SK-N-SH (cell line): ENCODE measurements around the gene ANKRD11. TPM values are rescaled to one million over a fixed set of nuclear protein-coding genes. Genes with fewer than 3 reads are reported as not detected.

Source experiments
- CTCF ChIA-PET: fragments of 300-600, 350-600 bp; formaldehyde crosslinking; extraction: SDS; loops from one replicate; lab custom pipeline; 2021; lab: Yijun Ruan, JAX
- POLR2A ChIA-PET: fragments of 350-600 bp; sonication (Branson Sonifier 250); formaldehyde crosslinking; extraction: SDS; loops from one replicate; lab custom pipeline; 2020; ENCODE audit warnings: antibody characterized with exemption, inconsistent platforms; lab: Yijun Ruan, JAX
- DNase-seq: peaks from one replicate; pipeline ENCODE4 v3.0.0; 2012
- H2AFZ ChIP-seq: fragments of 200-600 bp; sonication (generic); 2 replicates; pipeline ENCODE4 v1.8.1; 2016; ENCODE audit warnings: antibody characterized with exemption, mild to moderate bottlenecking, low read depth
- H3F3A ChIP-seq: fragments of 200-600 bp; sonication (generic); replicated peaks from 2 replicates; pipeline ENCODE3; 2016; ENCODE audit warnings: antibody characterized with exemption, mild to moderate bottlenecking; ENCODE audit not compliant: insufficient read depth
- H3K27ac ChIP-seq, 2 experiments: fragments of 200-500 bp in 1 of 2; fragments of 200-600 bp in 1 of 2; sonication (Bioruptor generic) in 1 of 2; sonication (generic), shearing (Covaris generic) in 1 of 2; 2 replicates each; pipeline versions ENCODE4 v1.5.1 to v1.6.1; 2014 to 2016; ENCODE audit warnings: low read depth in 2 of 2, inconsistent platforms in 1 of 2, low read length in 1 of 2, mild to moderate bottlenecking in 1 of 2, mixed read lengths in 1 of 2
- H3K27me3 ChIP-seq: fragments of 200-600 bp; sonication (generic), shearing (Covaris generic); 2 replicates; pipeline ENCODE4 v1.6.1; 2016; ENCODE audit warnings: mixed run types; ENCODE audit not compliant: insufficient read depth
- H3K36me3 ChIP-seq, 2 experiments: fragments of 200-500 bp in 1 of 2; fragments of 200-600 bp in 1 of 2; sonication (Bioruptor generic) in 1 of 2; sonication (generic) in 1 of 2; replicated peaks in 1 of 2; 2 replicates each; pipeline versions ENCODE3 to v1.5.1; 2014 to 2016; ENCODE audit warnings: low read length in 1 of 2, mild to moderate bottlenecking in 1 of 2; ENCODE audit not compliant: insufficient read depth in 2 of 2, control insufficient read depth in 1 of 2
- H3K4me1 ChIP-seq, 2 experiments: fragments of 200-500 bp in 1 of 2; fragments of 200-600 bp in 1 of 2; sonication (Bioruptor generic) in 1 of 2; sonication (generic), shearing (Covaris generic) in 1 of 2; 2 replicates each; pipeline versions ENCODE4 v1.5.1 to v1.6.1; 2014 to 2016; ENCODE audit warnings: low read depth in 1 of 2, low read length in 1 of 2, mixed run types in 1 of 2; ENCODE audit not compliant: insufficient read depth in 2 of 2, control insufficient read depth in 1 of 2
- H3K4me2 ChIP-seq: fragments of 200-600 bp; sonication (generic), shearing (Covaris generic); 2 replicates; pipeline ENCODE4 v1.6.1; 2017; ENCODE audit warnings: mixed run types
- H3K4me3 ChIP-seq, 2 experiments: fragments of 200-500 bp in 1 of 2; fragments of 200-600 bp in 1 of 2; sonication (Bioruptor generic) in 1 of 2; sonication (generic), shearing (Covaris generic) in 1 of 2; 2 replicates each; pipeline versions ENCODE4 v1.5.1 to v1.8.1; 2014 to 2016; ENCODE audit warnings: low read depth in 2 of 2, inconsistent platforms in 1 of 2, low read length in 1 of 2, mild to moderate bottlenecking in 1 of 2, mixed read lengths in 1 of 2, moderate library complexity in 1 of 2
- H3K79me2 ChIP-seq: fragments of 200-600 bp; sonication (generic); 2 replicates; pipeline ENCODE4 v1.8.1; 2017; ENCODE audit warnings: mild to moderate bottlenecking; ENCODE audit not compliant: insufficient read depth
- H3K9ac ChIP-seq: fragments of 200-600 bp; sonication (generic); 2 replicates; pipeline ENCODE4 v1.6.1; 2017; ENCODE audit warnings: mixed run types
- H3K9me2 ChIP-seq: fragments of 200-600 bp; sonication (generic); 2 replicates; pipeline ENCODE4 v1.6.1; 2017; ENCODE audit warnings: mixed run types
- H3K9me3 ChIP-seq: fragments of 200-600 bp; sonication (generic); 2 replicates; pipeline ENCODE4 v1.6.1; 2017; ENCODE audit warnings: mixed run types, mild to moderate bottlenecking, moderate library complexity
- H4K20me1 ChIP-seq: fragments of 200-600 bp; sonication (generic); 2 replicates; pipeline ENCODE4 v1.6.1; 2017; ENCODE audit warnings: mild to moderate bottlenecking, mixed run types; ENCODE audit not compliant: insufficient read depth
- CHD2 ChIP-seq: fragments of 150-350 bp; IDR thresholded peaks from 2 replicates; pipeline ENCODE4 v1.6.1; 2018; ENCODE audit warnings: low read length; ENCODE audit not compliant: partially characterized antibody
- CTCF ChIP-seq: fragments of 200-600 bp; sonication (generic); IDR thresholded peaks from 2 replicates; pipeline ENCODE4 v1.6.1; 2017; ENCODE audit warnings: antibody characterized with exemption, mild to moderate bottlenecking, moderate library complexity
- EZH2phosphoT487 ChIP-seq: fragments of 200-600 bp; sonication (generic); IDR thresholded peaks from 2 replicates; pipeline ENCODE4 v1.6.1; 2017; ENCODE audit warnings: low read depth, mixed run types, mild to moderate bottlenecking, antibody characterized with exemption, moderate library complexity, borderline replicate concordance
- FOSL2 ChIP-seq: IDR thresholded peaks from 2 replicates; pipeline ENCODE4 v1.4.0; 2012; ENCODE audit warnings: low read depth, mild to moderate bottlenecking, moderate library complexity, borderline replicate concordance
- FOXM1 ChIP-seq: IDR thresholded peaks from 2 replicates; pipeline ENCODE4 v1.4.0; 2012; ENCODE audit warnings: low read depth, mild to moderate bottlenecking
- GABPA ChIP-seq: IDR thresholded peaks from 2 replicates; pipeline ENCODE4 v1.4.0; 2012; ENCODE audit warnings: low read depth, mild to moderate bottlenecking
- GATA2 ChIP-seq: sonication (generic); formaldehyde crosslinking; IDR thresholded peaks from 2 replicates; pipeline ENCODE4 v1.5.0; 2020; ENCODE audit warnings: mild to moderate bottlenecking, missing genetic modification reagents
- MAX ChIP-seq: IDR thresholded peaks from 2 replicates; pipeline ENCODE4 v1.4.0; 2012; ENCODE audit warnings: low read depth
- MEF2A ChIP-seq: IDR thresholded peaks from 2 replicates; pipeline ENCODE4 v1.4.0; 2012; ENCODE audit warnings: low read depth, borderline replicate concordance
- NFIC ChIP-seq: IDR thresholded peaks from 2 replicates; pipeline ENCODE4 v1.4.0; 2012; ENCODE audit warnings: borderline replicate concordance
- PBX3 ChIP-seq: IDR thresholded peaks from 2 replicates; pipeline ENCODE4; 2012
- RCOR1 ChIP-seq: fragments of 150-350 bp; IDR thresholded peaks from 2 replicates; pipeline ENCODE4 v1.6.1; 2017; ENCODE audit warnings: antibody characterized with exemption, low read length
- SIN3A ChIP-seq: IDR thresholded peaks from 2 replicates; pipeline ENCODE4 v1.6.1; 2012; ENCODE audit warnings: low read depth, mild to moderate bottlenecking, low read length, moderate library complexity, borderline replicate concordance
- SMC3 ChIP-seq: IDR thresholded peaks from 2 replicates; pipeline ENCODE4 v1.6.1; 2012; ENCODE audit warnings: low read depth, low read length, improper control_type of control experiment
- TAF1 ChIP-seq: IDR thresholded peaks from 2 replicates; pipeline ENCODE4 v1.6.1; 2012; ENCODE audit warnings: low read depth, mild to moderate bottlenecking, low read length, moderate library complexity, borderline replicate concordance
- TEAD4 ChIP-seq: IDR thresholded peaks from 2 replicates; pipeline ENCODE4 v1.4.0; 2012; ENCODE audit warnings: mild to moderate bottlenecking, borderline replicate concordance; ENCODE audit not compliant: insufficient read depth
- USF1 ChIP-seq: IDR thresholded peaks from 2 replicates; pipeline ENCODE4 v1.4.0; 2012; ENCODE audit warnings: low read depth, borderline replicate concordance
- USF2 ChIP-seq: fragments of 150-350 bp; IDR thresholded peaks from 2 replicates; pipeline ENCODE4 v1.6.1; 2017; ENCODE audit warnings: antibody characterized with exemption, low read length, low read depth, borderline replicate concordance
- whole genome bisulfite sequencing: methylation state at CpG from one replicate; pipeline ENCODE4 v1.1.6; 2017; ENCODE audit warnings: low lambda C conversion rate; 5-methylcytosine and 5-hydroxymethylcytosine counted together
- polyA plus RNA-seq, 3 experiments: library from polyadenylated mRNA; depleted of rRNA; stranded (reverse); fragments of >200 nt; gene quantifications; 2 replicates each; pipeline ENCODE4 v1.2.3, GENCODE V29; 2012

Gene ANKRD11
- polyA plus RNA-seq, 1 of the 3 experiments (the other 2 are of a cell fraction): 50.2 TPM

- TF ChIP-seq CHD2: peak; percentile 75
- TF ChIP-seq FOXM1: no peak
- peak; percentile 94 for TF ChIP-seq GABPA
- no peak for TF ChIP-seq USF2
- no peak for TF ChIP-seq EZH2phosphoT487
- no peak for TF ChIP-seq FOSL2
- TF ChIP-seq TAF1: no peak; the same call in 1 of the 2 replicates
- TF ChIP-seq CTCF: no peak
These were observed 249.0 kb downstream of the ANKRD11 start (continued) for GRCh38 chr16:89241187-89242007.

GRCh38 chr16:89237733-89238132 lies 252.6 kb downstream of the ANKRD11 start:
- Histone ChIP-seq H3K4me2 (no peak overlapping the region), H3F3A (peaks cover 9% of the 10 kb centered on the region), H2AFZ (no peak overlapping the region), H3K36me3 (peaks cover 12 to 16% of the 10 kb centered on the region in 2 experiments), H3K27me3 (no peaks in the 10 kb centered on the region), H3K9me2 (no peaks in the 10 kb centered on the region), H3K4me1 (no peaks in the 10 kb centered on the region), H3K9me3 (no peaks in the 10 kb centered on the region), H3K79me2 (0 out of 2 replicates have a peak, but pooled peaks cover 8% of the 10 kb centered on the region), H3K9ac (no peak overlapping the region), H3K27ac (no peak overlapping the region), H3K4me3 (no peak overlapping the region), H4K20me1 (no peaks in the 10 kb centered on the region)
- DNase-seq: no peak
- TF ChIP-seq FOXM1: no peak
- CTCF ChIA-PET: interaction anchor here (0.7 kb wide), 1 partner anchor 35 kb away, joined by 3 read pairs; no protein-coding TSS in a partner anchor
- 93% methylated on average over 3 of the region's 3 CpGs for WGBS
- POLR2A ChIA-PET: no interaction called here

GRCh38 chr16:89233678-89234490 lies 256.5 kb downstream of the ANKRD11 start:
- no peaks in the 10 kb centered on the region; the same call in 1 of the 2 replicates for H3K79me2 ChIP-seq
- no peaks in the 10 kb centered on the region for H3K9me2 ChIP-seq
- ChIA-PET CTCF (no interaction called here), POLR2A (no interaction called here)
- H3K4me1 ChIP-seq: no peaks in the 10 kb centered on the region
- DNase-seq: no peak
- no peak overlapping the region for H3K4me2 ChIP-seq
- no peak overlapping the region for H2AFZ ChIP-seq
- no peak overlapping the region for H3K9ac ChIP-seq
- no peaks in the 10 kb centered on the region for H3F3A ChIP-seq
- H3K9me3 ChIP-seq: no peaks in the 10 kb centered on the region
- no peak overlapping the region for H3K4me3 ChIP-seq
- H4K20me1 ChIP-seq: no peaks in the 10 kb centered on the region
- no peak overlapping the region for H3K27ac ChIP-seq
- 97% methylated on average over 16 of the region's 16 CpGs for WGBS
- peaks cover 34 to 40% of the 10 kb centered on the region in 2 experiments for H3K36me3 ChIP-seq
- no peaks in the 10 kb centered on the region for H3K27me3 ChIP-seq
- TF ChIP-seq SMC3 (no peak), GATA2 (no peak), CHD2 (no peak), PBX3 (no peak), TEAD4 (no peak), USF1 (no peak), TAF1 (no peak), RCOR1 (no peak), MEF2A (no peak), MAX (no peak), EZH2phosphoT487 (no peak), NFIC (no peak), SIN3A (no peak)
